ENCODE data around the gene SPATA21.

SPATA21 gene

DNA sequence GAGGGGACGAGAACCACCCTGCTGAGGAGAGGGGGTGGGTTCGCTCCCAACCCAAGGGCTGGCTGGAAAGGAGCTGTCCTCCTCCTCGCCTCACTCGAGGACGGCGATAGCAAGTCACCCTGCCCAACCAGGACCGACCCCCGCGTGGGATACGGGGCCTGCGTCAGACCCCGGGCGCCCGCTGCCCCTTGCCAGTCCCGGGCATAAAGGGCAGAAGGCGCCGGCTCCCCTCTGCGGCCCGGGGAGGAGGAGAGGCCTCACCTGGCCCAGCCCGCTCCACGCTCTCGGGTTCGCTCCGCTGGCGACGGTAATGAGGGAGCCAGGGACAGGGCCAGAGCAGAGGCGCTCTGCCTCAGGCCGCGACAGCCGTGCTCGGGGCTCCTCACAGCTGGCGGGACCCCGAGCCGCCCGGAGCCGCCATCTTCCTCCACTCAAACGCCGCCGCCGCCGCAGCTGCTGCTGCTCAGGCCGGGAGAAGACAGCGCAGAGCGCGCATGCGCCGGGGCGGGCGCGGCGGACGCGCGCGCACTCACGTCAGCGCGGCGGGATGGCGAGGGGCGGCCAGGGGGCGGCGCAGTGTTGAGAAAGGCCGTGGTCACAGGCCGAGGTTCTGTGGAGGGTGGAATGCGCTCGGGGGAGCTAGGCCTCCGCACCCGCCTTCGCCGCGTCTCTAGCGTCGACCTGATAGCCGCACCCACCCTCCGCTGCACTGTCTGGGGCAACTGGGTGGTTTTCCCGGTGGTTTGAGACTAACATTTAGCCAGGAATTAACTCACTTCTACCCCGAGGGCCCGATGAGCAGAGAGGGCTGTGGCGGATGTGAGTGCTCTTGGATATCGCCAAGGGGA, 85.0 kb downstream of the SPATA21 start, which contains the start of gene FBXO42:
Gene FBXO42, minus strand, starts transcription at position 487 of the 848 bp plus-strand sequence. CDS start 37,062 bp downstream, outside the sequence.
- DNase-seq (ENCODE audit: low read depth in 1 of 2, low spot score in 1 of 2): peak; percentile 78 to 90

DNA sequence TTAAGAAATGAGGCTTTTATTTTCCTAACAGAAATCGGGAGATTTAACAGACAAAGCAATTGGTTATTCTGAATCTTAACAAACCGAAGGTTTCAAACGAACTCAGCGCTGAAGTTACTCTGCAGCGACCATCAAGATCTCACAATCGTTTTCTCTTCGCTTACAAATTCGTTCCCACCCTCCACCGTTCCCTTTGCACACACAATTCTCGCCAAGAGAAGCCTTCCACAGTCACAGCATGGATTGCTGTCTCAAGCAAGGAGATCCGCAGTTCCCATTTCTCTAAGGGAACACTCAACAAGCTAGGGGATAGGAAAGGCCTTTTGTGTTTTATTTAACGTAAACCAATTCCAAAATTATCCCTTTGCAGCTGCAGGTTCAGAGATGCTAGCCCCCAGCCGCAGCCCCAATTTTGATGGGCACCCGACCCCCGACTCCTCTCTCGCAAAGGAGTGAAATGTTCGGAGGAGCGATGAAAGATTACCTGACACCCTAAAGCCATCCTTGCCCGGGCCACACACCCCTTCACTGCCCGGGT, 85.7 kb downstream of the SPATA21 start:
- DNase-seq (ENCODE audit: low read depth in 1 of 2, low spot score in 1 of 2): no peak

DNA sequence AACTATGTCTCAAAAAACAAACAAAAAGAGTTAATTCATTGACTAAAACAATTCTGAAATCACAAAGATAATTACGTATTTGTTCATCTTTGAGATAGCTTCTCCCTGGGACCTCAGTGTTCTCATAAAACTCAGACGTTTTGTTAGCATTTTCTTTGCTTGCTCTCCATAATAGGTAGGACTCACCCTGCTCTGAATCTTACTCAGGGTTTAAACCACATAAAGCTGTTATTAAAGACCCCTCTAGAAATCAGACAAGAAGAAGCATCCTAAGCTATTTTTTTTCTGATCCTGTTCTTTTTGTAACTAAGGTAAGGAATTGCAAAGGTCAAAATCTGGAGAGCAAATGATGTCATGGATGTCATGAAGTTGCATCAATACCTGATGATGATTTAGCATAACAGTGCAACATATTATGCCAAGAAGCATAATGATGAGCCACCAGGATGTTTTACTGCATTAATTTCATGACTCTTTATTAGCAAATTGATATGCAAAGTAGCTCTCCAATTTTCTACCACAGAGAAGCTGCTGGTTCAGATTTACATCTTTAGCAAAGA, 87.3 kb downstream of the SPATA21 start:
- no peak for DNase-seq (ENCODE audit: low read depth in 1 of 2, low spot score in 1 of 2)
